Adipocyte (in vitro differentiated cells): ENCODE data around the gene POLA1.
"Not testable (repeated sequence)": the region's sequence is repeated elsewhere in the genome, so short reads cannot be mapped to it uniquely, and the experiment has no call there.

Experiments
- DNase-seq: peaks from one replicate; pipeline ENCODE4 v3.0.0-alpha.2; 2015; ENCODE audit warnings: low read depth
- H3K27me3 ChIP-seq: replicated peaks from 2 replicates; pipeline ENCODE4 v1.7.0; 2013; ENCODE audit warnings: mild to moderate bottlenecking, low read length, moderate library complexity; ENCODE audit not compliant: control insufficient read depth, insufficient read depth
- H3K36me3 ChIP-seq: 2 replicates; pipeline ENCODE4 v1.7.0; 2013; ENCODE audit warnings: low read length, mild to moderate bottlenecking, moderate library complexity; ENCODE audit not compliant: control insufficient read depth, insufficient read depth, severe bottlenecking
- H3K4me1 ChIP-seq: 2 replicates; pipeline ENCODE4 v1.7.0; 2013; ENCODE audit warnings: mild to moderate bottlenecking, low read length, moderate library complexity; ENCODE audit not compliant: control insufficient read depth, insufficient read depth
- H3K4me3 ChIP-seq: 2 replicates; pipeline ENCODE4 v1.7.0; 2013; ENCODE audit warnings: mild to moderate bottlenecking, low read length, moderate library complexity
- H3K9ac ChIP-seq: 2 replicates; pipeline ENCODE4 v1.7.0; 2013; ENCODE audit warnings: mild to moderate bottlenecking, low read length, moderate library complexity
- H3K9me3 ChIP-seq: 2 replicates; pipeline ENCODE4 v1.7.0; 2013; ENCODE audit warnings: mild to moderate bottlenecking, low read length, moderate library complexity; ENCODE audit not compliant: control insufficient read depth

The POLA1 gene

DNA sequence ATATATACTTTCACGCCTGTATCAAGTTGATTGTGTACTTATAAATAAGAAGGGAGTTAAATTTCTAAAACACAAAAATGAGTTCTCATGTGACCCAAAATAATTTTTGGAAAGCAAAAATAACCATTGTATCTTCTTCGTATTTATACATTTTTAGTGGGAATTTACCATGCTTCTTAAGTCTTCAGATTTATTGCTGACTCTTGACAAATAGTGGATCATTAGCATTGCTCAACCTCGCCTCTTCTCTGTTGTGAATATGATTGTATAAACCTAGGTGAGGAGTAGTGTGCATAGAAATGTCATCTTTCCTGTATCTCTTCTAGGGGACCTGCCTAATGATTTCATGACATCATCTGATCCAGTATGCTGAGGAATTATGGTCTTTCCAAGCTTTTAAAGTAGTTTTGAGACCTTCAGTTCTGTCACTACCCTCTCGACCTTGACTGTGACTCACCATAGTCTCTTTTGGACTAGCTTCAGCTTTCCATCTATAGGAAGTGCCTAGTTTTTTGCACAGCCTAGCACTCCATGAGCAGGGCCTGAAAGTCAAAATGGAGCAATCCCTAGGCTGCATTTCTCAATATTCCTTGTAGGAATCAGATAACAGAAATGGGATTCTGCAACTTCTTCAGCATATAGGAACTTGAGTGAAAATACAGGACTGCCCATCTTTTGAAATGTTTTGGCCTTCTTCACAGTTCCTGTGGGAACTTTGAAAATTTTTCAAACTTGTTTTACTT is 164.5 kb downstream of the POLA1 start:
- Histone ChIP-seq H3K4me3 (no peak overlapping the region), H3K9ac (no peak overlapping the region), H3K27me3 (no peaks in the 10 kb centered on the region), H3K36me3 (no peaks in the 10 kb centered on the region), H3K4me1 (peaks cover 28% of the 10 kb centered on the region), H3K9me3 (no peaks in the 10 kb centered on the region)
- peak; percentile 75 for DNase-seq

DNA sequence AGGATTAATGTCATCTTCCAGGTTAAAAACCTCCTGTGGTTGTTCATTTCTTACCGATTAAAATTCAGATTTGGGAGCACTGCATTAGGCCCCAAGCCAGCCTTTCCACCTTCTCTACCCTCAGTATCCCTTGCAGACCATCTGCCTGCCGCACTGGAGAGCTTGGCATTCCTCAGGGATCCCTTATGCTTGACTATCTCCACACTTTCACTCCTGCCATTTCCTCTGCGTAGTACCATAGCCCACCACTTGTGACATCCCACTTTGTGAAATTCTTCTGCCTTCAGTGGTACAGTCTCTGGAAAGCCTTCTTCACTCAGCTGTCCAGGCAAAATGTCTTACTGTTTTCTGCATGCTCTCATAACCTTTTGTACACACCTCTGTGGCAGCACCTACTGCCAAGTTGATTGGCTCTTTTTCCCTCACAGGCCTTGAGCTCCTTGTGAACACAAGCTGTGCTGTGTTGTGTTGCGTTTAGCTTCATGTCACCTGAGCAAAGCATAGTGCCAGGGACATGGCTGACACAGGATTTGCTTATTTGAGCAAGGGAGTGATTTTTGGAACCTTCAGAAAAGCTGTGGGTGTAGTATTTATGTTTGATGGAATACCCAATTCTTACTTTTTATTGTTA is 165.6 kb downstream of the POLA1 start:
- Histone ChIP-seq H3K36me3 (no peaks in the 10 kb centered on the region), H3K27me3 (no peaks in the 10 kb centered on the region), H3K4me1 (peaks cover 28% of the 10 kb centered on the region), H3K9me3 (no peaks in the 10 kb centered on the region), H3K4me3 (no peak overlapping the region), H3K9ac (no peak overlapping the region)
- DNase-seq, result no peak

DNA sequence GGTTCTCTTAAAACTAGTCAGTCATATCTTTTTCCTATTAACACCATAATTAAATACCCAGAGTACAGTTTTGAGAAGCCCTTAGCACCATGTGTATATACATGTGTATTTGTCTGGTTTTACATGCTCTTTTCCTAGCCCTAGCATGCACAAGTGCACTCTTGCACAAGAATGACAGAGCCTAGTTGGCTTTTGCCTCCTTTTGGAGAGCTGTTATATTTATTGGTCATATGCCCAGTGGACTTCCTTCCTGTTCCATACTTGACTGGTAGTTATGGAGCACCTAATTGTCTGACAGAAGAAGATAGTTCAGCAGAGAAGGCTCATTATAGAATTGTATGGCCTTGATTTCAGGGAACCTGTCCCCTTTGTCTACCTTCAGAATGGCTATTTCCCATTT is 166.4 kb downstream of the POLA1 start:
- DNase-seq, result no peak
- Histone ChIP-seq H3K36me3 (no peaks in the 10 kb centered on the region), H3K4me3 (no peak overlapping the region), H3K9ac (no peak overlapping the region), H3K27me3 (no peaks in the 10 kb centered on the region), H3K9me3 (no peaks in the 10 kb centered on the region), H3K4me1 (peaks cover 28% of the 10 kb centered on the region)

DNA sequence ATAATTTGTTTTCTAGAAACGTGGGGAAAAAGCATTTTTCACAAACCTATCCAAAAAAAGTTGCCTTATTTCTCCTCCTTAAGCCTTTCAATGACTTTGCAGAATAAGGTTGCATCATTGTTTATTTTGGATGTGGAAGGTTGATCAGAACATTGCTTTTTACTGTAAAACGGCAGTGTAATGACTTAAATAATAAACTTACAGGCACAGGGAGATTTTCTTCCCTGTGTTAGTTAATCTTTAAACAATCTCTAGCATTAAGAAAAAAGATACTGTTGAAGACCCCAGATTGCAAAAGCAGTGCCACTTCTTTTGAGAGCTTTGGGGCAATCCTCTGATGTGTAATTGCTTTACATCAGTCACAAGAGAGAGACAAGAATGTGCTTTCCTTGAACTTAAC is 168.6 kb downstream of the POLA1 start:
- peaks cover 28% of the 10 kb centered on the region for H3K4me1 ChIP-seq
- no peaks in the 10 kb centered on the region for H3K36me3 ChIP-seq
- H3K4me3 ChIP-seq, result no peak overlapping the region
- DNase-seq, result peak; percentile 59
- no peak overlapping the region for H3K9ac ChIP-seq
- H3K27me3 ChIP-seq, result no peaks in the 10 kb centered on the region
- no peaks in the 10 kb centered on the region for H3K9me3 ChIP-seq

DNA sequence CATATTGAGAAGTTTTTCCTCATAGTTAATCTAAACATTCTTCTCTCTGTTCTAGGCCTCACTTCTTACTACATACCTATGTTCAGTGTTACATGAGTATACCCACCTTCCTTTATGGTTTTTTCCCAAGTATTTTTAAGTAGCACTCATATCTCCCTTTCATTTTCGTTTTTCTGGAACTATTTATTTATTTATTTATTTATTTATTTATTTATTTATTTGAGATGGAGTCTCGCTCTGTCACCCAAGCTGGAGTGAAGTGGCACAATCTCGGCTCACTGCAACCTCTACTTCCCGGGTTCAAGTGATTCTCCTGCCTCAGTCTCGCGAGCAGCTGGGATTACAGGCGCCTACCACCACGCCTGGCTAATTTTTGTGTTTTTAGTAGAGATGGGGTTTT is 170.1 kb downstream of the POLA1 start:
- not testable (repeated sequence) for DNase-seq, H3K36me3 ChIP-seq

DNA sequence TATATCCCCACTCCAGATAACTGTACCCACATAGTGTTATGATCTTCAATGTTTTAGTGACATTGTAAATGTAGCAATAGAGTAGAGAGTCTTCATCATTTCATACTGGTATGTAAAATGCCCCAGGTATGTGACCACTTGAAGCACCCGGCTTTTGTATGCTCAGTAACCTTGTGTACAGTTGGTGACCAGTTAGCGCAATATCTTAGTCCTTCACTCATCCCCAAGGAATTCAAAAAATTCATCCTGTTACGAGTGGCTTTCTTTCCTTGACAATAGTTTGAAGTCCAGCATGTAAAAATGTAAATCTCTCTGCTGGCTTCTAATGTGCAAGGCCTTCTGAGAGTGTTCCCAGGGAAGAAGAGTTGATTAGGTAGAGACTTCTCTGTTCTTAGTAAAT is 176.4 kb downstream of the POLA1 start:
- DNase-seq, result peak; percentile 28
- Histone ChIP-seq H3K9me3 (no peaks in the 10 kb centered on the region), H3K27me3 (no peaks in the 10 kb centered on the region)

More for the DNA sequence above, 170.1 kb downstream of the POLA1 start:
- H3K4me1 ChIP-seq, result peaks cover 25% of the 10 kb centered on the region
- not testable (repeated sequence) for H3K27me3 ChIP-seq, H3K9ac ChIP-seq, H3K9me3 ChIP-seq, H3K4me3 ChIP-seq

DNA sequence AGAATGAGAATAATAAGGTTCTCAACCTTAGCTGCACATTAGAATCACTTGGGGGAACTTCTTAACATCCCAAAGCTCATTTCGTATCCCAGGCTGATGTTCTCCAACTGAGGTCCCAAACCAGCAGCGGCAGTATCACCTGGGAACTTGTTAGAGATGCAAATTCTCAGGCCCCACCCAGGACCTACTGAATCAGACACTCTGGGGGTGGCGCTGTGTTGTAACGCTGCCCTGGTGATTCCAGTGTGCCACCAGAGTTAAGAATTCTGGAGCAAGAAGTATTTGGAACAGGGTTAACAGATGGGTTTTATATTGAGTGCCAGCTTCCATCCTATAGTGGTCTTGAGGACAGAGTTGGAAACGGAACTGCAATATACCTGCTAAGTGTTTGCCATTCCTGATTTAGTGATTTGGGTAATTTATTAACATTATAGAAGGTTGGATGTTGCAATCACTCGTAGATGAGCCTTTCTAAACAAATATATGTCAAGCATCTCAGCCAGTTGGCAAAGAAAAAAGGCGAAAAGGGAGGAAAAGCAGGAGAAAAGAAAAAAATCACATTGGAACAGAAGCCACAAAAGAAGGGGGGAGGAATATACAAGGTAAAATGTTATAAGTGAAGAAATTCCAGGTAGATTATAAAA is 181.0 kb downstream of the POLA1 start:
- H3K9me3 ChIP-seq, result no peaks in the 10 kb centered on the region
- peaks cover 4% of the 10 kb centered on the region for H3K27me3 ChIP-seq
- no peak for DNase-seq
- H3K36me3 ChIP-seq, result no peaks in the 10 kb centered on the region
- H3K4me1 ChIP-seq, result no peaks in the 10 kb centered on the region
- no peak overlapping the region for H3K9ac ChIP-seq
- no peak overlapping the region for H3K4me3 ChIP-seq

More for the DNA sequence above, 176.4 kb downstream of the POLA1 start:
- Histone ChIP-seq H3K4me1 (no peaks in the 10 kb centered on the region), H3K4me3 (no peak overlapping the region), H3K9ac (no peak overlapping the region), H3K36me3 (no peaks in the 10 kb centered on the region)

DNA sequence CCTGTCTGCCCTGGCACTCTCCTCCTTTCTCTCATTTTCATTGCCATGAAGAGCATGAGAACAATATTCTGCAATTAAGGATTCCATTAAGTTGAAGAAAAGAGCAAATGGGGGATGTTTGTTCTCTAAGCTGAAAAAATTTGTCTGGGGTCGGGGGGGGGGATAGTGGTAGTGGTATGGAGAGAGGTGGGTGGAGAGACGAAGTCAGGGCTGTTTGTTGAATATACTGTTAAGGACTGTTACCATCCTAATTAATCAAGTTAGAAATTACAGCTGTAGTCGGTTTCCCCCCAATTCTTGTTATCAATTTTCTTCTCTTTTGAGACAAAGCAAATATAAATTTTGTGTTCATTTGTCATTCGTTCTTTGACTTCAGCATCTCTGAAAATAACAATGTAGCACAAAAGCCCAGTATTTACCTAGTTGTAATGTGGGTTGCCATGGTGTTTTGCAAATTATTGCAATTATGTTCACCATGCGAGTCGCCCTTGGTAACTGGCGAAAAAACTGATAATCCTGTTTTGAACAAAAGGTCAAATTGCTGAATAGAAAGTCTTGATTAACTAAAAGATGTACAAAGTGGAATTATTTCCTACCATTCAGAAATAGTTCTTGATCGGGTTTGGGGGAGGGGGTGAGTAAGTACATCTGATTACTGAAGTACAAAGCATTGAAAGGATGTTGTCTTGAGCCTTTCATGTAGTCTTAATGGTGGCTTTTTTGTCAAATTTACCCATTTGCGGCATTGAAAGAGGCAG is 183.0 kb downstream of the POLA1 start:
- no peaks in the 10 kb centered on the region for H3K9me3 ChIP-seq
- DNase-seq, result no peak
- no peaks in the 10 kb centered on the region for H3K36me3 ChIP-seq
- H3K27me3 ChIP-seq, result peaks cover 4% of the 10 kb centered on the region
- no peaks in the 10 kb centered on the region for H3K4me1 ChIP-seq
- H3K9ac ChIP-seq, result no peak overlapping the region
- H3K4me3 ChIP-seq, result no peak overlapping the region

DNA sequence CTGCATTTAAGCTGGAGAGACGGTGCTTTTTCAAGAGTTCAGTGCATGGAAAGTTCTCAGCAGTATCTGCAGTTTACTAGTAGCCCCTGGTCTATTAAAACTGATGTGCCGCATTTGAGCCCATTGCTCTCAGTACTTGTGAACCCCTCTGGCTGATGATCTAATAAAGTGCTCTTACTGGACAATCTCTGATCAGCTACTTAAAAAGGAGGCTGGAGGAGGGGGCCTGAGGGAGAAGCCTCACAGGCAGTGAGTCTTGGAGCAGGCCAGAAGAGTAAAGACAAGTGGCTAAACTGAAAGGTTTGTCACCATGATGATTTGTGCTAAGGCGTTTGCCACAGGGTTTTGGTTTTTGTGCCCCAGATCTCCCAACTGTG is 183.6 kb downstream of the POLA1 start:
- DNase-seq, result no peak
- H3K9ac ChIP-seq, result no peak overlapping the region
- H3K27me3 ChIP-seq, result peaks cover 4% of the 10 kb centered on the region
- no peaks in the 10 kb centered on the region for H3K9me3 ChIP-seq
- no peaks in the 10 kb centered on the region for H3K36me3 ChIP-seq
- H3K4me3 ChIP-seq, result no peak overlapping the region
- H3K4me1 ChIP-seq, result no peaks in the 10 kb centered on the region

DNA sequence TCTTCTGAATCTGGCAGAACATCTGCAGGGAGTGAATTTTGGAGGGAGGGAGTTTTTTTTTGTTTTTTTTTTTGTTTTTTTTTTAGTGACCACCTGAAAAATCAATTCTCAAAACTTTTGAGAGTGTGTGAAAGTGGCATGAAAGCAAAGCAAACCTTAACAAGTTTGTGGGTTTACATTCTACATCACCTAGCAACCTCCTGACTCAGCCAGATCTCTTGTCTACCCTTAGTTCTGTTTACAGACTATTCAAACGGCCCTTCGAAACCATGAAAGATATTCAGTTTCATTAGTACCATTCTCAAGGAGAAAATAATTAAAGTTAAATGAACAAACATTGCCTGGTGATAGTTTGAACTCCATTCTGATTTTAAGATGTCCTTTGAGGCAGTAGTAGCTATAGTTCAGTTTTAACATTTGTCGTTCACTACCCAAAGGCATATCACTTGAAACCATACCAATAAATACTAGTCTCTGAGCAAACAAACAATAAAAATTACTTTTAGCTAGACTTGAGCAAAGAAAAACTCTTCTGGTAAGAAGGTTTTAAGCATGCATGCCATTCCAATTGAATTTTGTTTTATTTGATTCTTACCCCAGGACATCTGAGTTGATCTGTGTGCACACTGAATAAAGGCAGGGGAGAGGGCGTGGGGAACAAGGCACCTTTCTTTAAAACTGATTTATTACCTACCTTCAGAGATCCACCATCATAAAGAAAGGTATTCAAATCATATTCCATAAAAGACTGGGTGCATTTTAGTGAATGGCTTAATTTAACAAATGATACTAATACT is 184.3 kb downstream of the POLA1 start:
- no peak overlapping the region for H3K4me3 ChIP-seq
- DNase-seq, result no peak
- H3K36me3 ChIP-seq, result no peaks in the 10 kb centered on the region
- H3K9me3 ChIP-seq, result no peaks in the 10 kb centered on the region
- H3K9ac ChIP-seq, result no peak overlapping the region
- no peaks in the 10 kb centered on the region for H3K4me1 ChIP-seq
- H3K27me3 ChIP-seq, result peaks cover 4% of the 10 kb centered on the region
